ENCODE measurements around the gene SEPTIN12.

GRCh38 chr16:4728676-4729075 lies 59.5 kb downstream of the SEPTIN12 start:
- TF ChIP-seq, protein P1, sequence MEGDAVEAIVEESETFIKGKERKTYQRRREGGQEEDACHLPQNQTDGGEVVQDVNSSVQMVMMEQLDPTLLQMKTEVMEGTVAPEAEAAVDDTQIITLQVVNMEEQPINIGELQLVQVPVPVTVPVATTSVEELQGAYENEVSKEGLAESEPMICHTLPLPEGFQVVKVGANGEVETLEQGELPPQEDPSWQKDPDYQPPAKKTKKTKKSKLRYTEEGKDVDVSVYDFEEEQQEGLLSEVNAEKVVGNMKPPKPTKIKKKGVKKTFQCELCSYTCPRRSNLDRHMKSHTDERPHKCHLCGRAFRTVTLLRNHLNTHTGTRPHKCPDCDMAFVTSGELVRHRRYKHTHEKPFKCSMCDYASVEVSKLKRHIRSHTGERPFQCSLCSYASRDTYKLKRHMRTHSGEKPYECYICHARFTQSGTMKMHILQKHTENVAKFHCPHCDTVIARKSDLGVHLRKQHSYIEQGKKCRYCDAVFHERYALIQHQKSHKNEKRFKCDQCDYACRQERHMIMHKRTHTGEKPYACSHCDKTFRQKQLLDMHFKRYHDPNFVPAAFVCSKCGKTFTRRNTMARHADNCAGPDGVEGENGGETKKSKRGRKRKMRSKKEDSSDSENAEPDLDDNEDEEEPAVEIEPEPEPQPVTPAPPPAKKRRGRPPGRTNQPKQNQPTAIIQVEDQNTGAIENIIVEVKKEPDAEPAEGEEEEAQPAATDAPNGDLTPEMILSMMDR (IDR thresholded peaks at IDR 0.05): no peak
- TF ChIP-seq POLR2AphosphoS5 (IDR thresholded peaks at IDR 0.05): no peak
